GM23338 (cell line): Measurements from ENCODE around the gene GDF10. TPM values are rescaled to one million over a fixed set of nuclear protein-coding genes. Genes with fewer than 3 reads are reported as not detected.

ENCODE experiments used
- ATAC-seq: fragments of 200-7000 bp; cut with Tn5 transposase; 3 replicates; pipeline ENCODE4 v1.9.1; 2020
- DNase-seq: peaks from one replicate; pipeline ENCODE4 v3.0.0-alpha.2; 2015; ENCODE audit warnings: low spot score
- H2AFZ ChIP-seq: fragments of 200-600 bp; sonication (generic); 2 replicates; pipeline ENCODE4 v1.8.0; 2016; ENCODE audit warnings: antibody characterized with exemption, mild to moderate bottlenecking, moderate library complexity
- H3F3A ChIP-seq: fragments of 200-600 bp; sonication (generic); replicated peaks from 2 replicates; pipeline ENCODE4 v1.8.0; 2017; ENCODE audit warnings: antibody characterized with exemption, mixed run types, low read depth
- H3K27ac ChIP-seq: fragments of 200-600 bp; sonication (generic); 2 replicates; pipeline ENCODE4 v1.6.1; 2016; ENCODE audit warnings: low read depth
- H3K27me3 ChIP-seq: fragments of 200-600 bp; sonication (generic); 2 replicates; pipeline ENCODE4 v1.8.0; 2016; ENCODE audit warnings: mild to moderate bottlenecking, mixed run types, moderate library complexity; ENCODE audit not compliant: insufficient read depth
- H3K36me3 ChIP-seq: fragments of 200-600 bp; sonication (generic); 2 replicates; pipeline ENCODE4 v1.8.0; 2016; ENCODE audit warnings: mild to moderate bottlenecking; ENCODE audit not compliant: insufficient read depth
- H3K4me1 ChIP-seq: fragments of 200-600 bp; sonication (generic); 2 replicates; pipeline ENCODE4 v1.8.0; 2016; ENCODE audit warnings: mild to moderate bottlenecking, moderate library complexity; ENCODE audit not compliant: insufficient read depth
- H3K4me2 ChIP-seq: fragments of 200-600 bp; sonication (generic); 2 replicates; pipeline ENCODE4 v1.7.1; 2017; ENCODE audit warnings: mixed run types
- H3K4me3 ChIP-seq: fragments of 200-600 bp; sonication (generic); 2 replicates; pipeline ENCODE4 v1.6.1; 2016; ENCODE audit warnings: mixed run types
- H3K79me2 ChIP-seq: fragments of 200-600 bp; sonication (generic); replicated peaks from 2 replicates; pipeline ENCODE4 v1.8.0; 2017; ENCODE audit warnings: mild to moderate bottlenecking; ENCODE audit not compliant: insufficient read depth
- H3K9me2 ChIP-seq: fragments of 200-600 bp; sonication (generic); 2 replicates; pipeline ENCODE4 v1.8.0; 2017; ENCODE audit not compliant: insufficient read depth
- H4K20me1 ChIP-seq: fragments of 200-600 bp; sonication (generic); replicated peaks from 2 replicates; pipeline ENCODE4 v1.8.0; 2017; ENCODE audit warnings: mild to moderate bottlenecking; ENCODE audit not compliant: insufficient read depth
- H3K27ac Mint-ChIP-seq: 2 replicates; pipeline ENCODE4 v1.8.0; 2020; ENCODE audit warnings: inconsistent platforms, mild to moderate bottlenecking, moderate library complexity, mixed read lengths
- H3K27me3 Mint-ChIP-seq: 3 replicates; pipeline ENCODE4 v1.8.0; 2022; ENCODE audit warnings: low read depth, mild to moderate bottlenecking, moderate library complexity, mixed read lengths, inconsistent platforms; ENCODE audit not compliant: insufficient read depth, poor library complexity
- H3K36me3 Mint-ChIP-seq: 3 replicates; pipeline ENCODE4 v1.8.0; 2021; ENCODE audit warnings: low read depth, mild to moderate bottlenecking, inconsistent platforms, moderate library complexity, mixed read lengths
- H3K4me1 Mint-ChIP-seq: 3 replicates; pipeline ENCODE4 v1.8.0; 2020; ENCODE audit warnings: mild to moderate bottlenecking, inconsistent platforms, mixed read lengths
- H3K4me3 Mint-ChIP-seq: 3 replicates; pipeline ENCODE4 v1.8.0; 2021; ENCODE audit warnings: moderate library complexity, mild to moderate bottlenecking, inconsistent platforms, mixed read lengths
- H3K9me3 Mint-ChIP-seq: 3 replicates; pipeline ENCODE4 v1.8.0; 2020; ENCODE audit warnings: moderate library complexity, mild to moderate bottlenecking, inconsistent platforms, mixed read lengths
- CREB1 ChIP-seq: fragments of 250-450 bp; sonication (Bioruptor Pico); IDR thresholded peaks from 2 replicates; pipeline ENCODE4 v1.5.0; 2020; ENCODE audit warnings: low read depth, mild to moderate bottlenecking, moderate library complexity
- CTCF ChIP-seq, 2 experiments: fragments of 200-600 bp in 1 of 2; sonication (generic) in 1 of 2; conservative IDR thresholded peaks; 2 replicates each; pipeline versions ENCODE4 v1.5.1 to v1.6.1; 2016 to 2017; ENCODE audit warnings: antibody characterized with exemption in 2 of 2, low read depth in 2 of 2, mild to moderate bottlenecking in 2 of 2, moderate library complexity in 1 of 2
- ETS1 ChIP-seq: IDR thresholded peaks from 2 replicates; pipeline ENCODE4 v1.6.1; 2016; ENCODE audit warnings: antibody characterized with exemption
- EZH2 ChIP-seq: fragments of 200-600 bp; sonication (generic); IDR thresholded peaks from one replicate; pipeline ENCODE4 v1.8.0; 2017; ENCODE audit warnings: antibody characterized with exemption, mild to moderate bottlenecking, low read depth; ENCODE audit not compliant: unreplicated experiment
- EZH2phosphoT487 ChIP-seq: fragments of 200-600 bp; sonication (generic); IDR thresholded peaks from one replicate; pipeline ENCODE4 v1.8.1; 2018; ENCODE audit warnings: antibody characterized with exemption; ENCODE audit not compliant: unreplicated experiment
- JUNB ChIP-seq: IDR thresholded peaks from one replicate; pipeline ENCODE4 v1.6.1; 2016; ENCODE audit warnings: antibody characterized with exemption; ENCODE audit not compliant: unreplicated experiment
- NANOG ChIP-seq: IDR thresholded peaks from 2 replicates; pipeline ENCODE4 v1.6.1; 2016; ENCODE audit warnings: antibody characterized with exemption, borderline replicate concordance
- POLR2AphosphoS5 ChIP-seq: IDR thresholded peaks from 2 replicates; pipeline ENCODE4 v1.6.1; 2016; ENCODE audit warnings: antibody characterized with exemption, low read depth
- REST ChIP-seq: IDR thresholded peaks from one replicate; pipeline ENCODE4 v1.6.1; 2018; ENCODE audit warnings: antibody characterized with exemption; ENCODE audit not compliant: unreplicated experiment
- STAT1 ChIP-seq: IDR thresholded peaks from one replicate; pipeline ENCODE4 v1.6.1; 2016; ENCODE audit warnings: antibody characterized with exemption; ENCODE audit not compliant: unreplicated experiment
- ZNF114 ChIP-seq: fragments of 250-450 bp; sonication (Bioruptor Pico); IDR thresholded peaks from 2 replicates; pipeline ENCODE4 v1.5.0; 2020; ENCODE audit warnings: mild to moderate bottlenecking, moderate library complexity
- ZNF331 ChIP-seq: fragments of 250-450 bp; sonication (Bioruptor Pico); IDR thresholded peaks from 2 replicates; pipeline ENCODE4 v1.5.0; 2020; ENCODE audit warnings: low read depth, mild to moderate bottlenecking, moderate library complexity
- ZNF462 ChIP-seq: fragments of 250-450 bp; sonication (Bioruptor Pico); IDR thresholded peaks from 2 replicates; pipeline ENCODE4 v1.5.0; 2020; ENCODE audit warnings: mild to moderate bottlenecking, moderate library complexity
- polyA plus RNA-seq: library from polyadenylated mRNA; unstranded; fragments of >200 nt; fragmentation: Nextera tagmentation; extraction: Ambion mirVana; gene quantifications from 2 replicates; pipeline ENCODE4 v1.2.1, GENCODE V29; 2016
- total RNA-seq: library from RNA; depleted of rRNA; stranded (reverse); fragments of >200 nt; shearing (Covaris generic); gene quantifications from 2 replicates; pipeline ENCODE4 v1.2.3, GENCODE V29; 2014

Gene GDF10
- total and polyA plus RNA-seq, 2 experiments from 2014 or later = 0.21 TPM; not detected in 1

- H3K27ac ChIP-seq = no peak overlapping the region
- TF ChIP-seq ZNF114 (CRISPR knock-in tag) (no peak), EZH2phosphoT487 (no peak), EZH2 (no peak), JUNB (no peak), CREB1 (CRISPR knock-in tag) (no peak), ZNF462 (CRISPR knock-in tag) (no peak), ETS1 (no peak), NANOG (no peak), STAT1 (no peak), POLR2AphosphoS5 (no peak), CTCF (conservative IDR thresholded peaks at IDR 0.05; ENCODE audit: low read depth in 2 of 2) (no peak), ZNF331 (CRISPR knock-in tag) (no peak), REST (no peak)
- no peaks in the 10 kb centered on the region for H4K20me1 ChIP-seq
- Mint-ChIP-seq H3K9me3 (no peaks in the 10 kb centered on the region), H3K36me3 (no peaks in the 10 kb centered on the region), H3K4me1 (peaks cover 15% of the 10 kb centered on the region), H3K4me3 (no peak overlapping the region), H3K27me3 (peaks cover 7% of the 10 kb centered on the region), H3K27ac (no peak overlapping the region; the same call in 1 of the 2 replicates)
- no peaks in the 10 kb centered on the region for H3K79me2 ChIP-seq
- no peak overlapping the region for H3K4me3 ChIP-seq
- DNase-seq (no peak), ATAC-seq (no peak)
- H3K4me1 ChIP-seq = no peaks in the 10 kb centered on the region
- no peak overlapping the region for H3K4me2 ChIP-seq
- no peak overlapping the region for H2AFZ ChIP-seq
- H3K36me3 ChIP-seq = no peaks in the 10 kb centered on the region
- H3K9me2 ChIP-seq = no peaks in the 10 kb centered on the region
- no peaks in the 10 kb centered on the region for H3F3A ChIP-seq
- H3K27me3 ChIP-seq = no peaks in the 10 kb centered on the region
Observed at GRCh38 chr10:47362199-47362598, 62.2 kb downstream of the GDF10 start.
